Epithelial cell of prostate (primary cell): ENCODE data around the gene PRDX5.

ENCODE experiments used
- DNase-seq: peaks from one replicate; pipeline ENCODE4 v3.0.0-alpha.2; 2011; ENCODE audit warnings: low read depth, low spot score
- H3K27ac ChIP-seq: fragments of 450-650 bp; 2 replicates; pipeline ENCODE4 v1.5.1; 2017; ENCODE audit warnings: mild to moderate bottlenecking

PRDX5 gene

DNA sequence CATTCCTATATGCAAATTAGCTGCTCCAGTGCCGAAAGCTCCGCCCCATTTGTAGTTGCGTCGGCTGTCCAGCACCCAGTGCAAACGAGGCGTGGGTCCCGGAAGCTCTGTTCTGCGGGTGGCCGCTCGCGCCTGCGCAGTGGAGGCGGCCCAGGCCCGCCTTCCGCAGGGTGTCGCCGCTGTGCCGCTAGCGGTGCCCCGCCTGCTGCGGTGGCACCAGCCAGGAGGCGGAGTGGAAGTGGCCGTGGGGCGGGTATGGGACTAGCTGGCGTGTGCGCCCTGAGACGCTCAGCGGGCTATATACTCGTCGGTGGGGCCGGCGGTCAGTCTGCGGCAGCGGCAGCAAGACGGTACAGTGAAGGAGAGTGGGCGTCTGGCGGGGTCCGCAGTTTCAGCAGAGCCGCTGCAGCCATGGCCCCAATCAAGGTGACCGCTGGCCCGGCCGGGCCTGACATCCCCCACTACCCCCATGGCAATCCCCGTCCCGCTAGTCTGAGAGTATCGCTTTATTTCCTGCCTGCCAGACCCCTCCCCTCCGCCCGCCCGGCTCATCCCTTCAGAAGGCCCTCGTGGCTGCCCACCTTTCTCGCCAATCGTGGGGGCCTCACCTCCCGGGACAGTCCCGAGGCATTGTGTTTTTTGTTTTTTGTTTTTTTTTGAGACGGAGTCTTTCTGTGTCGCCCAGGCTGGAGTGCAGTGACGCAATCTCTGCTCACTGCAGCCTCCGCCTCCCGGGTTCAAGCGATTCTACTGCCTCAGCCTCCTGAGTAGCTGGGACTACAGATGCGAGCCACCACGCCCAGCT is at the start of gene PRDX5:
TSS of gene PRDX5 (plus strand) at position 161 of the 805 bp plus-strand sequence. CDS start at position 256, 95 bp downstream.
- peak within 1 kb of the TSS; percentile 98 for H3K27ac ChIP-seq
- DNase-seq: peak; percentile 83

DNA sequence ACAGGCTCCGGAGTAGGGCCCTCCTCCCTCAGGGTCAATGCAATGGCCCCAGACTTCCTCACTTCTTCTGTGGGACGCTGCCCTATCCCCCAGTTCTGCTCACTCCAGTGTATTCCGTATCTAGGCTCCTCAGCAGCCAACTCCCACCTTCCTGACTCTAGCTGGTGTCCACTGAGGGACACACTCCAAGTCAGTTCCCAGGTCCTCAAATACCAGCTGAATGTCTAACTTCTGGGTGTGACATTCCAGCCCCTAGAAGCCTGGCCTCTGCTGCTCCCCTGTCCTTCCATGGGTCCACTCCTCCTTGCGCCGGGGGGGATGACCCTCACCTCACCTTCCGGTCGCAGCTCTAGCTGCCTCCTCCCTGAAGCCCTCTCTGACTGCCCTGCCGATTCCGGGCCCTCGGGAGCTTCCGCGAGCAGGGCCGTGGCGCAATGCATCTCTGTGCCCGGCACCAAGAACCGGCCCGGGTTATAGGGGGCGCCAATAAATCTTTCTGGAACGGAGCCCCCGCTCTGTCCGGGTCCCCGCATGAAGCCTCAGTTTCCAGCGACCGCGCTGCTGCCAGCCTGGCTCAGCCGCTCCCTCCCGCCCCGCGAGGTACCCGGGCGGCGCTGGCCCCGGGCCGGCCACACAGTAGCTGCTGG is 48.9 kb upstream of the PRDX5 start:
- no peak for DNase-seq
- peak overlapping the region; percentile 97 for H3K27ac ChIP-seq

DNA sequence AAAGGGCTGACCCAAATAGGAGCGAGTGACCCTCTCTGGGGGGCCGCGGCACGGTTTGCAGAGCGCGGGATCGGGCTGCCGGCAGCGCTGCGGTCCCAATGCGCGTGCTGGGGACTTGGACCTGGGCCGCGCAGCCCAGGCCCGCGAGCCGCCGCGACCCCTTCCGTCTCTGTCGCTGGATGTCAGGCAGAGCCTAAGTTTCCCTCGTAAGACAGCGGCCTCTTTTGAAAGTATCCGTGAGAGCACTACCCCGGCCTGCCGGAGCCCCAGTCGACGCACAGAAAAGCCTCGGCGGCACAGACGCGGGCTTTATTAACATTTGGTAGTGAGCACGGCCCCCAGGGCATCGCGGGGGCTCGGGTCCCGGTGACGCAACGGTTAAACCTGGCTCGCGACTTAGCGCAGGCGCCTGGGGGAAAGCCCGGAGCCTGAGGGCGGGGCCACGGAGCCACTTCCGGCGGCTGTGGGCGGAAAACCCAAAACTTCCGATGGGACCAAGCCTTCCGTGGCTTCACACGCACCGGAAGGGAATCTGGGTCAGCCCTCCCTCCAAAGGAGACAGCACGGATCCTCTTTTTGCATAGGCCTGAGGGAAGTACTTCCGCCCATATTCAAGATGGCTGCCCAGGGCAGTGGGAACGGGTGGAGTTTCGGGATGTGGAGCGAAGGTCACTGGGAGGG is 48.2 kb upstream of the PRDX5 start:
- peak overlapping the region; percentile 97 for H3K27ac ChIP-seq
- peak; percentile 99 for DNase-seq

DNA sequence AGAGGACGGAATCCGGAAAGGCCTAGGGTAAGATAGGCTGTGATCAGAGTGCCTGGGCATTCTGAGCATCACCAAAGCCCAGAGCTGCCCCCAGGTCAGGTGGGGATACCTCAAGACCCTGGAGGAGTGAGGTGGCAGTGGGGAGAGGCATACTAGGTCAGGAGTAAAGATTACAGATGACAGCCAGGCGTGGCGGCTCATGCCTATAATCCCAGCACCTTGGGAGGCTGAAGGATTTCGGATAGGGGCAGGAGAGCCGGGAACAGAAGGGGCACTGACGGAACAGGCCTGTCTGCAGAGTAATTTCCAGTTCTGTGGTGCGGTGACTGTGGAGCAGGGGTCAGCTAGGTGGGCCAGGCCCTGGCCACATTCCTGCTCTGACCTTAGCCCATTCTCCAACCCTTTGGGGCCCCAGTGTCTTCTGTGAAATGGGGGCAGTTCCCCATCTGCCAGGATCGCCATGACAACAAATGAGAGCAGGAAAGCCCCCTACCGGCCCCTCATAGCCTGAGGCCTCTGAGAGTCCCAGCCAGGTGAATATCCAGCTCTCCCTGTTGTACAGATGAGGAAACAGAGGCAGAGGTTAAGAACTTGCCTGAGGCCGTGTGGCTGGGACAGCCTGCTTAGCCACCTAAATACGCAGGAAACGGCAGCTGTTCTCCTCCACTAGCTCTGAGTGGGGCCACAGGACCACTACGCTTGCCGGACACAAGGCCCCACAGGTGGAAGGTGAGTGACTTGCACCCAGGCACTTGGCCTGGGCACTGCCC is 42.7 kb upstream of the PRDX5 start:
- no peak for DNase-seq
- H3K27ac ChIP-seq: no peak overlapping the region

DNA sequence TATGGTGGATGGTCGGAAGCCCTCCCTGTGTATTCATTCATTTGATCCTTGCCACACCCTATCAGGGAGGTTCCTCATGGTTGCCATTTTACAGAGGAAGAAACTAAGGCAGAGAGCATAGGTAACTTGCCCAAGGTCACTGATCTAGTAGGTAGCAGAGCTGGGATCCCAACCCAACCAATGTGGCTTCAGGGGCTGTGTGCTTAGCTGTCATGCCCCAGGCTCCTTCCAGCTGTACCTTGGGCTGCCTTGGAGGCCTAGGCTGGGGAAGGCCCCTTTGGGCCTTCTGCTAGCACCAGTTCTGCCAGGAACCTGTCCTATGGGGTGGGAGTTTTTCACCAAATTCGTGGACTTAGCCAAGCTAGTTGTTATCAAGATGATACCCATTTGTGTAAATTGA is 42.1 kb upstream of the PRDX5 start:
- peak overlapping the region; percentile 83 for H3K27ac ChIP-seq
- DNase-seq: no peak

DNA sequence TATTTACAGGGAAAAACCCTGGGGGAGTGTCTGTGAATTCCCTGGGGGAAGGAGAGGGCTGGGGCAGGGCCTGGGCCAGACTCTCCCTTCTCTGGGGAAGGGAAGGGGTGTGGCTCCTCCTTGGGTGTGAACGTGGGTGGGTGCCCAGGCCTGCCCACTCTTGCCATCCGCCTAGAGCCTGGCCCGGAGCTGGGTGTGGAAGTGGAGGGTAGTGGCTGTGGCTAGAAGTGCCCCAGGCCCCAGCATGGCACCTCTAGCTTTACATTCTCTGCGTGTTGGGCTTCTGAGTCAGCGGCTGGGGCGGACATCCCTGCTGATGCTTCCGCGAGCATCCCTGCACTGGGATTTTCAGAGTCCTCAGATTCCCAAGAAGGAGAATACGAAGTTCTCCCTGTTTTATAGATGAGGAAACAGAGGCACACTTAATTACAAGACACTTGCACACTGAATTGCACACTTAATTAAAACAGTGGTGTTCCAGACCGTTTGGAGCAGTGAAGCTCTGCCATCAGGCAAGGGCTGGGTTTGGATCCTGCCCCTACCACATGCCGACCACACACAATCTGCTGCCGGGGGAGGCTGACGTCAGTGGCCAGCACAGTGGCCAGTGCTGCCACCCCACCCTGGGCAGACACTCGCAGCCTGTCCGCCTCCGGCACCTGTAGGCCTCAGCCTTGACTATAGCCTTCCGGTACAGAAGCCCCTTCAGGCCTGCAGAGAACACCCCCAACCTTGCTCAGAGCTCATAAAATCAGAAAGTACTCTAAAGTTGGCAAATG is 41.1 kb upstream of the PRDX5 start:
- peak; percentile 78 for DNase-seq
- peak overlapping the region; percentile 83 for H3K27ac ChIP-seq

DNA sequence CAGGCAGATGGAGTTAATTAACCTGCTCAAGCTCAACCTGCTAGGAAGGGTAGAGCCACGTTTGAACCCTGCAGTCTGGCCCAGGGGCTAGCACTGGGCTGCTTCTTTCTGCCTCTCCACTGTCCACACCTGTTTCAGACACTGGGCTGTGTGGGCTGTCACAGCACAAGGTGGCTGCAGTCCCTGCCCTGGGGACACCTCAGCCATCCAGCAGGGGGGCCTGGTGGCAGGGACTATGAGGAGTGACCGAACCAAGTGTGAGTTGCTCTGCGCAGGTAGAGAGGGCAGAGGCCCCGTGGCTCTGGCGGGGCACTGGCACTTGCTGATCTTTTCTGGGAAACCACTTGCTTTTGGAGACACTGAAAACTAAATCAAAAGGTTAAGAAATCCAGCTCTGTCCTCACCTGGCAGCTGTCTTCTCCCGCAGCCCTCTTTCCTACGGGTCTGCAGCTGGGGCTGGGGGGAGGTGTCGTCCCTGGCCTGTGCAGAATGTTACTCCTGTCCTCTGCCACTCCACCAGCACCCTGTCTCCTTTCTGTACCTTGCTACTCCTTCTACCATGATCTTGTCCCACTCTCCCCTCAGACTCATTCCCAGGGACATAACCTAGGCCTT is 39.2 kb upstream of the PRDX5 start:
- H3K27ac ChIP-seq: peak overlapping the region; percentile 9
- DNase-seq: no peak

DNA sequence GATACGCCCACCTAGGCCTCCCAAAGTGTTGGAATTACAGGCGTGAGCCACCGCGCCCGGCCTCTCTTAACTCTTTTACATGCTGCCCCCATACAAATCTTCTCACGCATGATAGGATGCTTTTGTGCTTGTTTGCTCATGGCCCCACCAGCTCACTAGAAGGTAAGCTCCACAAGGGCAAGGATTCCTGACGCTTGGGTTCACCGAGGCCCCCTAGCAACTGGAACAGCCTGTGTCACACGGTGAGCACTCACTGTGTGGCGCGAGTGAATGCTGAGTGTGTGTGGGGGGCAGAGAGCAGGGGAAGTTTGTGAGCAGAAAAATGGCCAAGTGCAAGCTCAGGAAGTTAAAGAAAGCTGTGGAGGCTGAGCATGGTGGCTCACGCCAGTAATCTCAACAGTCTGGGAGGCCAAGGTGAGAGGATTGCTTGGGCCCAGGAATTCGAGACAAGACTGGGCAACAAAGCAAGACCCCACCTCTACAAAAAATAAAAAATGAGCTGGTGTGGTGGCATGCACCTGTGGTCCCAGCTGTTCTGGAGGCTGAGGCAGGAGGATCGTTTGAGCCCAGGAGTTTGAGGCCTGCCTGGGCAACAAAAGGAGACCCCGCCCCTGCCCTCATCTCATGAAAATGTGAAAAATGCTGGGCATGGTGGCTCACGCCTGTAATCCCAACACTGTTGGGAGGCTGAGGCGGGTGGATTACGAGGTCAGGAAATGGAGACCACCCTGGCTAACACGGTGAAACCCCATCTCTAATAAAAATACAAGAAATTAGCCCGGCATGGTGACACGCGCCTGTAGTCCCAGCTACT is 35.8 kb upstream of the PRDX5 start:
- H3K27ac ChIP-seq: no peak overlapping the region
- no peak for DNase-seq

DNA sequence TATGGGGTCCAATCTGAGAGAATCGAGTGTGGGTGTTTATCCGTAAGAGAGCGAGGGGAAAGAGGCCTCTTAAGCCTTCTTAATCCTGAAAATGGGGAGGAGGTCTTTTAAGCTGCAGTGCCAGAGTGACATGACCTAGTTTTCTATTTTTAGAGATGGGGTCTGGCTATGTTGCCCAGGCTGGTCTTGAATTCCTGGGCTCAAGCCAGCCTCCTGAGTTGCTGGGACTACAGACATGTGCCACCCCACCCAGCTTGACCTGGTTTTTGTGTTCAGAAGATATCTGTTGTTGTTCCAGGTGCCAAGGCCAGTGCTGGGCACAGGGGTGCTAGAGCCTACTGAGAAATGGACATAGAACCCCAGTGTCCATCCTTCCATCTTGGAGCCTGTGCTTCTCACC is 34.8 kb upstream of the PRDX5 start:
- no peak overlapping the region for H3K27ac ChIP-seq
- no peak for DNase-seq

DNA sequence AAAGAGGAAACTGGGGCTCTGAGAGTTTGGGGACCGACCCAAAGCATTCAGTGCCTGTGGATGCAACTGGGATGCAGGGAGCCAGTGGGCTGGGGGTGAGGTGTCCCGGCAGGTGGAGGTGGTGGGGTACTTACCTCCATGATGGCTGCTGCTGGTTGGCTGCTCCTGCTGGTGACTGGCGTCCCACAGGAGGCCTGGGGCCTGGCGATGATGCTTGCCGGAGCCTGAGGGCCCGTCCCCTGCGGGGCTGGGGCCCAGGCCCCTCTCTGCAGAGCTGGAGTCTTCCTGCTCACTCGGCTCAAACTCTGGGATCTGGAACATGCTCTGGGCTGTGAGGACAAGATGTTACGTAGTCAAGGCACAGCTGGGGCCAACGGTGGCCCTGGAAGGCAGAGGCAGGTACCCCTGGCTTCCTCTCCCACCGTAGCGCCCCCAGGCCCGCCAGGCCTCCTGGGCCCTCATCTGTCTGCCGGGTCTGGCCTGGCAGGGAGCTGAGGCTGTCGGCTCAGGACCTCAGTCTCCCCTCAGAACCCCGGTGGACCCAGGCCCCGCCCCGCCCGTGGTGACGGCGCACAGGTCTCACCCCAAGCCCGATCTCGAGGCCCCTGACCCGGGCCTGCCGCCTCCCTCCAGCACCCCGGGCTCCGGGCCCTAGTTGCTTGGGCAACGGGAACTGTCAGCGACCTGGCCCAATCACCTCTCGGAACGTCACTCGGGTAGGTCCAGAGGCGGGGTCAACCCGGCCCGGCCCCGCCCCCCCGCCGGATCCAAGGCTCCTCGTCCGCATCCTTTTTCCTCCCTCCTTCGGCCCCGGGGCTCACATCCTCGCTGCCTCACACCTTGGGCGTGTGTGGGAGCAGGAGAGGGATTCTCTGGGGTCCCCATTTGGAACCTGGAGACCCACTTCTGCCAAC is 33.6 kb upstream of the PRDX5 start, which contains the start of gene BAD:
TSS of gene BAD (minus strand) at position 618 of the 914 bp plus-strand sequence. CDS start at position 321, 297 bp downstream.
- H3K27ac ChIP-seq: peak within 1 kb of the TSS; percentile 92
- peak; percentile 45 for DNase-seq

DNA sequence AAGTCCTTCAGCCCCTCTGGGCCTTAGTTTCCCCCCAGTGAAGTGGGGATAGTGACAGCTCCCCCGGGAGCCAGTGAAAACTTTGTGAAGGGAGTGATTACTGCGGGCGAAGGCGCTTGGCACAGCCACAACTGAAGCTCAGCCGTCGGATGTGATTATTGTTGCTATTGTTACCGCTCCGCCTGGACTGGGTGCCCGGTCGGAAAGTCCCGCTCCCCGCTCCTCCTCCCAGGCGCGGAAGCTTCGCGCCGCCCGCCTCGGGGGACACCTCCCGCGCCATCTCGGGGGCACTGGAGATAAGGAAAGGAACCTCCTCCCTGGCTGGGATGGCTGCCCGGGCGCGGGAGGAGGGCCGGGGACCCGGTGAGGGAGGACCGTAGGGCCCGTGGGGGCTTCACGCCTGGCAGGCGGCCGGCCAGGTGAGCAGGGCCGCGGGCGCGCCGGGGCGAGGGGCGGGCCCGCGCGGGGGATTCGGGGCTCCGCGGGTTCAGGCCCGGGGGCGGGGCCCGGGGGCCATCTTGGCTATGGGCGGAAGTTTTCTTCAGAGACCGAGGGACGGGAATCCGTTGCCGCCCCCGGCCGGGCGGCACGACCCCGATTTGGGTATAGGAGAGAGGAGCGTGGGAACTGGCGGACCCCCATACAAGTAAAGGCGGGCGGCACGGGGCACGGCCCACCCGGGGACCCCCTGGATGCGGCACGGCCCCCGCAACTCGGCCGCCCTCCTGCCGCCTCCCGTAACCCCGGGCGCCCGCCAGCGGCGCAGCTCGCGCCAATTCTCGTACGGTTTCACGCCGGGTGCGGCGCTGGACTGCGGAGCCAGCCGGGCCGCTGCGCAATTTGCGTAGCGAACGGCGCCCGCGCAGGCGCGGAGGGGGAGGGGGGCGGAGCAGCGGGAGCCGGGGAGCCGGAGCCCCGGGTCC is 32.7 kb upstream of the PRDX5 start, which contains the start of gene GPR137:
TSS of gene GPR137 (plus strand) at position 887 of the 923 bp plus-strand sequence. CDS start 677 bp downstream, outside the sequence.
- no peak for DNase-seq
- peak within 1 kb of the TSS; percentile 92 for H3K27ac ChIP-seq

DNA sequence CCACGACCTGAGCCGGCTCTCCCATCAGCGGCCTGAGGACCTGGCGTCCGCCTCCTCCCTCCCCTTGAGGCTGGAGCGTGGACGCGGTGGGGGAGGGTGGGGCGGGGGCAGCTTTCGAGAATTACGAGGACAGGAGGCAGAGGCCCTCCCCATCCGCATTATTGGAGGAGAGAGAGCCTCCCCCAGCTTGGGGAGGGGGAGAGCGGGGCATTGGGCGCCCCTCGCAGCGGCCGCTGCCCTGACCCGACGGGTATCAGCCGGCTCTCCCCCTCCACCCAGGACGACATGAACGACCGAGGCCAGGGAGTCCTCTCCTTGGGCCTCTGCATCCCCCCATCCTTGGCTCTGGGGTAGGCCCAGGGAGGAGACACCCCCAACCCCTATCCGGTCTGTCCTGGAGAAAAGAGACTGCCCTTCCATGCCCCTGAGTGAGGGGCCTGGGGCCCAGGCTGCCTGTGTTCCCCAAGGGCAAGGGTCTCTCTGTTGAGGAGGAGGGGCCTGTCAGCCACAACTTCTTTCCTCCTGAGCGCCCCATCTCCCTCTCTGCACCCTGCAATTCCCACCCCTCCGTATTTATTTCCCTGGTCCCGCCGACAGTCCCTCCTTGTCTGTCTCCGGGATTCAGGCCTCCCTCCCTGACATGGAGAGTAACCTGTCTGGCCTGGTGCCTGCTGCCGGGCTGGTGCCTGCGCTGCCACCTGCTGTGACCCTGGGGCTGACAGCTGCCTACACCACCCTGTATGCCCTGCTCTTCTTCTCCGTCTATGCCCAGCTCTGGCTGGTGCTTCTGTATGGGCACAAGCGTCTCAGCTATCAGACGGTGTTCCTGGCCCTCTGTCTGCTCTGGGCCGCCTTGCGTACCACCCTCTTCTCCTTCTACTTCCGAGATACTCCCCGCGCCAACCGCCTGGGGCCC is 31.8 kb upstream of the PRDX5 start:
- peak overlapping the region; percentile 92 for H3K27ac ChIP-seq

DNA sequence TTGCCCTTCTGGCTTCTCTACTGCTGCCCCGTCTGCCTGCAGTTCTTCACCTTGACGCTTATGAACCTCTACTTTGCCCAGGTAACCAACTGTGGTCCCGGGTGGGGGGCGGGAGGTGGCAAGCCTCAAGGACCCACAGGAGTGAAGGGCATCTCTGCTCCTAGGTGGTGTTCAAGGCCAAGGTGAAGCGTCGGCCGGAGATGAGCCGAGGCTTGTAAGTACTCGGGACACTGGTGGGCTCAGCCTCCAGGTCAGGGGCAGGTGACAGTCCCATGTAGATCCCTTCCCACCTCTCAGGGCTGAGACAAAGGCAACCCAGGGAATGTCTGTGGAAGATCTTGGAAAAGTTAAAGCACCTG is 31.1 kb upstream of the PRDX5 start:
- no peak overlapping the region for H3K27ac ChIP-seq

More for the DNA sequence above, 31.8 kb upstream of the PRDX5 start:
- no peak for DNase-seq

DNA sequence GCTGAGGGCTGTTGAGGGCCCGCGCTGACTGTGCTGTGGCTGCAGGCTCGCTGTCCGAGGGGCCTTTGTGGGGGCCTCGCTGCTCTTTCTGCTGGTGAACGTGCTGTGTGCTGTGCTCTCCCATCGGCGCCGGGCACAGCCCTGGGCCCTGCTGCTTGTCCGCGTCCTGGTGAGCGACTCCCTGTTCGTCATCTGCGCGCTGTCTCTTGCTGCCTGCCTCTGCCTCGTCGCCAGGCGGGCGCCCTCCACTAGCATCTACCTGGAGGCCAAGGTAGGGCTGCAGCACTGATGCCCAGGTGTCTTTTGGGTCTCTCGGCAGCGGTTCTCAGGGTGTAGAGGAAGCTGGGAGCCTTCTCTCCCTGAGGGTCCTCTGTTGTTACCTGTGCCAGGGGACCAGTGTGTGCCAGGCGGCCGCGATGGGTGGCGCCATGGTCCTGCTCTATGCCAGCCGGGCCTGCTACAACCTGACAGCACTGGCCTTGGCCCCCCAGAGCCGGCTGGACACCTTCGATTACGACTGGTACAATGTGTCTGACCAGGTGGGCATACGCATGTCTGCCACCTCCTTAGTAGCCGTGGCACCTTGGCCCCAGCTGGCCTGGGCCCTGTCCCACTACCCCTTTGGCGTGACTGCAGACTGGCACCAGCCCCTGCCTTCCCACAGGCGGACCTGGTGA is 30.1 kb upstream of the PRDX5 start:
- DNase-seq: no peak
- H3K27ac ChIP-seq: no peak overlapping the region

More for the DNA sequence above, 31.1 kb upstream of the PRDX5 start:
- no peak for DNase-seq

DNA sequence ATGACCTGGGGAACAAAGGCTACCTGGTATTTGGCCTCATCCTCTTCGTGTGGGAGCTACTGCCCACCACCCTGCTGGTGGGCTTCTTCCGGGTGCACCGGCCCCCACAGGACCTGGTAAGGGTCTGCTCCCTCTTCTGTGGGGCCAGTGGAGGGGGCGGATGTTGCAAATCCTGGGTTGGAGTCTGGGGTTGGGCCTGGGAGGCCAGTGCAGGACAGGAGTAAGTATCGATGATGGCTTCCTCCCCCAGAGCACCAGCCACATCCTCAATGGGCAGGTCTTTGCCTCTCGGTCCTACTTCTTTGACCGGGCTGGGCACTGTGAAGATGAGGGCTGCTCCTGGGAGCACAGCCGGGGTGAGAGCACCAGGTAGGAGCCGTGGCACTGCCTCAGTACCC is 29.6 kb upstream of the PRDX5 start:
- no peak for DNase-seq
- H3K27ac ChIP-seq: no peak overlapping the region
